MM.1S (cell line): Measurements from ENCODE around the gene OR10K2.

ENCODE experiments used
- EZH2 ChIP-seq: fragments of 300-600 bp; sonication (generic); optimal IDR thresholded peaks from 2 replicates; pipeline ENCODE3; 2017; ENCODE audit warnings: low read depth, mild to moderate bottlenecking, antibody characterized with exemption, low read length, mixed read lengths
- EZH2phosphoT487 ChIP-seq: fragments of 300-600 bp; sonication (generic); IDR thresholded peaks from 2 replicates; pipeline ENCODE4 v1.6.1; 2018; ENCODE audit warnings: antibody characterized with exemption, low read length
- TF ChIP-seq, protein P1 (sequence below): fragments of 300-600 bp; sonication (generic); IDR thresholded peaks from 2 replicates; pipeline ENCODE4 v1.5.1; 2016; ENCODE audit warnings: antibody characterized with exemption, low read length, mixed read lengths

GRCh38 chr1:158471920-158472319 lies 45.9 kb upstream of the OR10K2 start, which contains the start of gene OR10R2:
- TF ChIP-seq, protein P1, sequence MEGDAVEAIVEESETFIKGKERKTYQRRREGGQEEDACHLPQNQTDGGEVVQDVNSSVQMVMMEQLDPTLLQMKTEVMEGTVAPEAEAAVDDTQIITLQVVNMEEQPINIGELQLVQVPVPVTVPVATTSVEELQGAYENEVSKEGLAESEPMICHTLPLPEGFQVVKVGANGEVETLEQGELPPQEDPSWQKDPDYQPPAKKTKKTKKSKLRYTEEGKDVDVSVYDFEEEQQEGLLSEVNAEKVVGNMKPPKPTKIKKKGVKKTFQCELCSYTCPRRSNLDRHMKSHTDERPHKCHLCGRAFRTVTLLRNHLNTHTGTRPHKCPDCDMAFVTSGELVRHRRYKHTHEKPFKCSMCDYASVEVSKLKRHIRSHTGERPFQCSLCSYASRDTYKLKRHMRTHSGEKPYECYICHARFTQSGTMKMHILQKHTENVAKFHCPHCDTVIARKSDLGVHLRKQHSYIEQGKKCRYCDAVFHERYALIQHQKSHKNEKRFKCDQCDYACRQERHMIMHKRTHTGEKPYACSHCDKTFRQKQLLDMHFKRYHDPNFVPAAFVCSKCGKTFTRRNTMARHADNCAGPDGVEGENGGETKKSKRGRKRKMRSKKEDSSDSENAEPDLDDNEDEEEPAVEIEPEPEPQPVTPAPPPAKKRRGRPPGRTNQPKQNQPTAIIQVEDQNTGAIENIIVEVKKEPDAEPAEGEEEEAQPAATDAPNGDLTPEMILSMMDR = no peak
- TF ChIP-seq EZH2phosphoT487 (no peak), EZH2 (no peak)
